ENCODE data around the gene MBTPS1. TPM values are rescaled to one million over a fixed set of nuclear protein-coding genes. Genes with fewer than 3 reads are reported as not detected.
"Not testable (repeated sequence)": the region's sequence is repeated elsewhere in the genome, so short reads cannot be mapped to it uniquely, and the experiment has no call there.

MBTPS1 gene
- polyA plus RNA-seq, 2 of the 4 experiments (the other 2 are of a cell fraction), result 50.3 to 88.4 TPM

DNA sequence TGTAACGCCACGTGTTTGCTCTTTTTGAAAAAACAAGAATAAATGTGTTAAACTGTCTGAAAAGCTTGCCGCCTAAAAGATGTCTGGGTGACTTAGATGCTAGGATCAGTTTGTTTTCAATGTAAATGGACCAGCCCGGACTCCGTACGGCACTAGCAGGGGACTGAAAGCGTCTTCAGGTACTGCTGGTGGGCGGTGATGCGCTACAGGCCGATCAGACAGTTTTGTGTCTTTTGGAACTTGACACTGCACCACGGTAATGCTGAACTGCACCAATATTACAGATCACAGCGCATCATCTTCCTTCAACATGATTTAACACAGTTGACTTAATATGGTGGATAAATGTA, 727 bp upstream of the MBTPS1 start:
- H3K27ac ChIP-seq, result peak overlapping the region; percentile 88 to 96
- peaks cover 8% of the 10 kb centered on the region for H3K4me1 ChIP-seq
- H3K9me3 ChIP-seq, result no peaks in the 10 kb centered on the region
- ChIA-PET CTCF (interaction anchor here (0.8 to 4.4 kb wide), 10 partner anchors 12 to 69 kb away, joined by 3 to 19 read pairs (median 8); partner anchors contain the start of genes DNAAF1, HSDL1 and TAF1C), POLR2A (interaction anchor here (0.9 to 1.5 kb wide), 9 partner anchors 11 to 164 kb away, joined by 3 to 10 read pairs (median 5); partner anchors contain the start of genes DNAAF1, HSDL1, OSGIN1 and TAF1C)
- FAIRE-seq, result no peak
- ATAC-seq, result peak in 1 of 2 experiments; percentile 31; a peak in 3 of 6 replicates
- TF ChIP-seq POLR2A (IDR thresholded peaks at IDR 0.05; ENCODE audit: low read length) (0 out of 2 replicates have a peak, but pooled peaks have one; percentile 7), RCOR1 (IDR thresholded peaks at IDR 0.05; ENCODE audit: low read depth, low read length) (no peak), MAX (IDR thresholded peaks at IDR 0.05) (no peak), BCL3 (IDR thresholded peaks at IDR 0.05) (no peak), ZNF302 (CRISPR knock-in tag; IDR thresholded peaks at IDR 0.05) (no peak), FOSB (CRISPR knock-in tag; IDR thresholded peaks at IDR 0.05) (no peak), USF2 (IDR thresholded peaks at IDR 0.05) (no peak), SMC3 (IDR thresholded peaks at IDR 0.05) (no peak)
- H3K4me3 ChIP-seq, result peak overlapping the region; percentile 76
- 31% methylated on average over 12 of the region's 12 CpGs for WGBS (ENCODE audit: missing lambda C conversion rate)
- DNase-seq (ENCODE audit: low read depth in 1 of 2, low spot score in 1 of 2), result peak; percentile 28 to 40
- peak overlapping the region; percentile 91 for H3K4me2 ChIP-seq

GRCh38 chr16:84115919-84116719, 623 bp downstream of the MBTPS1 start:
- ChIA-PET CTCF (interaction anchor here (0.5 to 4.4 kb wide), 19 partner anchors 9 to 855 kb away, joined by 3 to 19 read pairs (median 5); partner anchors contain the start of genes DNAAF1, HSDL1 and TAF1C), POLR2A (interaction anchor here (0.5 to 1.5 kb wide), 15 partner anchors 9 to 303 kb away, joined by 3 to 10 read pairs (median 4); partner anchors contain the start of genes DNAAF1, HSDL1, OSGIN1 and TAF1C)
- FAIRE-seq (no peak), ATAC-seq (peak; percentile 20 to 42), DNase-seq (ENCODE audit: low read depth in 1 of 2, low spot score in 1 of 2) (peak; percentile 19 to 36)
- H3K9me3 ChIP-seq, result no peaks in the 10 kb centered on the region
- peak overlapping the region; percentile 84 for H3K4me2 ChIP-seq
- peak overlapping the region; percentile 88 to 96 for H3K27ac ChIP-seq
- H3K4me3 ChIP-seq, result peak overlapping the region; percentile 76
- under 1% methylated on average over 33 of the region's 57 CpGs for WGBS (ENCODE audit: missing lambda C conversion rate)
- H3K4me1 ChIP-seq, result peaks cover 8% of the 10 kb centered on the region
- peak; percentile 22; the same call in 1 of the 2 replicates for TF ChIP-seq KDM5A (IDR thresholded peaks at IDR 0.05)
- no peak for TF ChIP-seq NR3C1 (IDR thresholded peaks at IDR 0.05)
- no peak for TF ChIP-seq MAFK (IDR thresholded peaks at IDR 0.05; ENCODE audit: partially characterized antibody)
- TF ChIP-seq CBX8 (IDR thresholded peaks at IDR 0.05), result no peak
- no peak for TF ChIP-seq FOSB (CRISPR knock-in tag; IDR thresholded peaks at IDR 0.05)
- no peak for TF ChIP-seq MAZ (IDR thresholded peaks at IDR 0.05; ENCODE audit: borderline replicate concordance, low read depth, low read length)
- peak; percentile 42; the same call in 1 of the 2 replicates for TF ChIP-seq PHF8 (IDR thresholded peaks at IDR 0.05; ENCODE audit: borderline replicate concordance, low read depth)
- no peak for TF ChIP-seq HOXB13 (CRISPR knock-in tag; IDR thresholded peaks at IDR 0.05; ENCODE audit: low read depth)
- no peak for TF ChIP-seq KDM1A (IDR thresholded peaks at IDR 0.05; ENCODE audit: low read depth)
- no peak for TF ChIP-seq ZFP36 (IDR thresholded peaks at IDR 0.05; ENCODE audit: borderline replicate concordance, partially characterized antibody)
- TF ChIP-seq RCOR1 (IDR thresholded peaks at IDR 0.05; ENCODE audit: low read depth, low read length), result no peak
- TF ChIP-seq, protein P1, sequence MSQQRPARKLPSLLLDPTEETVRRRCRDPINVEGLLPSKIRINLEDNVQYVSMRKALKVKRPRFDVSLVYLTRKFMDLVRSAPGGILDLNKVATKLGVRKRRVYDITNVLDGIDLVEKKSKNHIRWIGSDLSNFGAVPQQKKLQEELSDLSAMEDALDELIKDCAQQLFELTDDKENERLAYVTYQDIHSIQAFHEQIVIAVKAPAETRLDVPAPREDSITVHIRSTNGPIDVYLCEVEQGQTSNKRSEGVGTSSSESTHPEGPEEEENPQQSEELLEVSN (IDR thresholded peaks at IDR 0.05; ENCODE audit: borderline replicate concordance, low read depth), result no peak
- TF ChIP-seq MAX (IDR thresholded peaks at IDR 0.05), result no peak
- TF ChIP-seq JUNB (IDR thresholded peaks at IDR 0.05), result no peak
- TF ChIP-seq FOSL2 (IDR thresholded peaks at IDR 0.05), result no peak
- TF ChIP-seq FOSL2 (CRISPR knock-in tag; IDR thresholded peaks at IDR 0.05), result no peak
- TF ChIP-seq USF2 (IDR thresholded peaks at IDR 0.05), result no peak
- TF ChIP-seq TFCP2L1 (CRISPR knock-in tag; IDR thresholded peaks at IDR 0.05), result no peak
- TF ChIP-seq TP53 (CRISPR knock-in tag; IDR thresholded peaks at IDR 0.05), result no peak
- 0 out of 3 replicates have a peak, but pooled peaks have one; percentile 5 for TF ChIP-seq SMC3 (IDR thresholded peaks at IDR 0.05)
- no peak for TF ChIP-seq PBX3 (IDR thresholded peaks at IDR 0.05)
- TF ChIP-seq ZNF302 (CRISPR knock-in tag; IDR thresholded peaks at IDR 0.05), result no peak
- no peak for TF ChIP-seq CHD2 (IDR thresholded peaks at IDR 0.05; ENCODE audit: low read length, partially characterized antibody)
- no peak for TF ChIP-seq FOXS1 (CRISPR knock-in tag; IDR thresholded peaks at IDR 0.05)
- TF ChIP-seq RNF2 (IDR thresholded peaks at IDR 0.05; ENCODE audit: borderline replicate concordance, low read depth), result no peak
- no peak for TF ChIP-seq ZSCAN20 (CRISPR knock-in tag; IDR thresholded peaks at IDR 0.05)

GRCh38 chr16:84111949-84112348, 4.8 kb downstream of the MBTPS1 start:
- not testable (repeated sequence) for H3K4me1 ChIP-seq; ATAC-seq; H3K4me2 ChIP-seq; DNase-seq (ENCODE audit: low read depth in 1 of 2, low spot score in 1 of 2); FAIRE-seq; H3K4me3 ChIP-seq; H3K27ac ChIP-seq; H3K9me3 ChIP-seq
- 97% methylated on average over 3 of the region's 3 CpGs for WGBS (ENCODE audit: missing lambda C conversion rate)
- CTCF ChIA-PET, result interaction anchor here (0.7 to 3.4 kb wide), 3 partner anchors 25 to 63 kb away, joined by 3 to 15 read pairs (median 5); no protein-coding TSS in a partner anchor
- POLR2A ChIA-PET, result interaction anchor here (0.7 kb wide), 1 partner anchor 33 kb away, joined by 3 read pairs; the partner anchor contains the start of gene HSDL1
